Activated CD4-positive, alpha-beta T cell treated with anti-CD3 and anti-CD28 coated beads, Interleukin-2, amount 10 ng/mL, durations not matched to agents 7 days and 5 days (primary cell): Measurements from ENCODE around the gene ZNF30. TPM values are rescaled to one million over a fixed set of nuclear protein-coding genes. Genes with fewer than 3 reads are reported as not detected.
A peak's percentile ranks its signal among the peaks of the same experiment; 100 is the strongest.

Source experiments
- CTCF ChIA-PET: fragments of 350-600 bp; sonication (Branson Sonifier 250); formaldehyde crosslinking; loops from one replicate; lab custom pipeline; 2021; ENCODE audit warnings: antibody characterized with exemption; lab: Charles Lee
- POLR2A ChIA-PET: fragments of 350-600 bp; sonication (Branson Sonifier 250); formaldehyde crosslinking; loops from one replicate; lab custom pipeline; 2021; ENCODE audit warnings: antibody characterized with exemption; lab: Charles Lee
- DNase-seq: peaks from one replicate; pipeline ENCODE4 v3.0.0-alpha.2; 2020
- H3K27ac Mint-ChIP-seq: one replicate; pipeline ENCODE4 v1.8.0; 2021; ENCODE audit warnings: mild to moderate bottlenecking, moderate library complexity, mixed read lengths
- H3K27me3 Mint-ChIP-seq: one replicate; pipeline ENCODE4 v1.8.0; 2021; ENCODE audit warnings: mixed read lengths
- H3K36me3 Mint-ChIP-seq: one replicate; pipeline ENCODE4 v1.8.0; 2021; ENCODE audit warnings: low read depth, mixed read lengths
- H3K4me1 Mint-ChIP-seq: one replicate; pipeline ENCODE4 v1.8.0; 2021; ENCODE audit warnings: mixed read lengths
- H3K4me3 Mint-ChIP-seq: one replicate; pipeline ENCODE4 v1.8.0; 2021; ENCODE audit warnings: mild to moderate bottlenecking, moderate library complexity, mixed read lengths
- H3K9me3 Mint-ChIP-seq: one replicate; pipeline ENCODE4 v1.8.0; 2021; ENCODE audit warnings: mixed read lengths
- total RNA-seq, 2 experiments: library from RNA; stranded (reverse); gene quantifications; one replicate each; pipeline ENCODE4 v1.2.3, GENCODE V29; 2021

Gene ZNF30
- total RNA-seq, 2 experiments from 2014 or later = 4.0 to 4.8 TPM

- Mint-ChIP-seq H3K4me3 (peak overlapping the region; percentile 87), H3K4me1 (peaks cover 16% of the 10 kb centered on the region), H3K36me3 (peaks cover 19% of the 10 kb centered on the region), H3K27ac (no peak overlapping the region), H3K27me3 (peaks cover 11% of the 10 kb centered on the region), H3K9me3 (peaks cover 5% of the 10 kb centered on the region)
- no peak for DNase-seq
- CTCF ChIA-PET = interaction anchor here (1.2 kb wide), 1 partner anchor 35 kb away, joined by 3 read pairs; no protein-coding TSS in a partner anchor
- POLR2A ChIA-PET = no interaction called here
Observed at GRCh38 chr19:34926361-34926684, 380 bp upstream of the ZNF30 start.

- Mint-ChIP-seq H3K4me1 (peaks cover 5% of the 10 kb centered on the region), H3K36me3 (peaks cover 50% of the 10 kb centered on the region), H3K27me3 (no peaks in the 10 kb centered on the region), H3K9me3 (peaks cover 12% of the 10 kb centered on the region), H3K27ac (no peak overlapping the region), H3K4me3 (no peak overlapping the region)
- POLR2A ChIA-PET = no interaction called here
- CTCF ChIA-PET = interaction anchor here (0.6 kb wide), 1 partner anchor 1536 kb away, joined by 3 read pairs; no protein-coding TSS in a partner anchor
- DNase-seq = no peak
Observed at GRCh38 chr19:34932494-34932893, 5.8 kb downstream of the ZNF30 start.

GRCh38 chr19:34936184-34936583, 9.5 kb downstream of the ZNF30 start:
- POLR2A ChIA-PET = interaction anchor here (0.6 kb wide), 1 partner anchor 585 kb away, joined by 3 read pairs; no protein-coding TSS in a partner anchor
- H3K27ac Mint-ChIP-seq = no peak overlapping the region
- H3K36me3 Mint-ChIP-seq = peaks cover 51% of the 10 kb centered on the region
- CTCF ChIA-PET = interaction anchor here (1.2 kb wide), 1 partner anchor 26 kb away, joined by 3 read pairs; no protein-coding TSS in a partner anchor
- peaks cover 17% of the 10 kb centered on the region for H3K9me3 Mint-ChIP-seq
- no peaks in the 10 kb centered on the region for H3K27me3 Mint-ChIP-seq
- no peak for DNase-seq
- H3K4me3 Mint-ChIP-seq = no peak overlapping the region
- no peaks in the 10 kb centered on the region for H3K4me1 Mint-ChIP-seq

- Mint-ChIP-seq H3K27me3 (no peaks in the 10 kb centered on the region), H3K9me3 (peaks cover 40% of the 10 kb centered on the region), H3K27ac (no peak overlapping the region), H3K4me1 (no peaks in the 10 kb centered on the region), H3K4me3 (no peak overlapping the region), H3K36me3 (peaks cover 57% of the 10 kb centered on the region)
- DNase-seq = no peak
- ChIA-PET CTCF (interaction anchor here (0.5 kb wide), 1 partner anchor 113 kb away, joined by 3 read pairs; no protein-coding TSS in a partner anchor), POLR2A (no interaction called here)
Observed at GRCh38 chr19:34938886-34939285, 12.2 kb downstream of the ZNF30 start.

GRCh38 chr19:34943861-34944573, 17.3 kb downstream of the ZNF30 start:
- POLR2A ChIA-PET = no interaction called here
- Mint-ChIP-seq H3K36me3 (peaks cover 52% of the 10 kb centered on the region), H3K4me1 (no peaks in the 10 kb centered on the region), H3K9me3 (peaks cover 57% of the 10 kb centered on the region), H3K27ac (no peak overlapping the region), H3K4me3 (no peak overlapping the region), H3K27me3 (no peaks in the 10 kb centered on the region)
- no peak for DNase-seq
- CTCF ChIA-PET = no interaction called here

GRCh38 chr19:34953092-34953491, 26.4 kb downstream of the ZNF30 start:
- Mint-ChIP-seq H3K4me3 (no peak overlapping the region), H3K36me3 (peaks cover 77% of the 10 kb centered on the region), H3K27ac (no peak overlapping the region), H3K4me1 (no peaks in the 10 kb centered on the region), H3K9me3 (peaks cover 72% of the 10 kb centered on the region), H3K27me3 (no peaks in the 10 kb centered on the region)
- CTCF ChIA-PET = no interaction called here
- POLR2A ChIA-PET = no interaction called here
- no peak for DNase-seq

- peaks cover 24% of the 10 kb centered on the region for H3K4me1 Mint-ChIP-seq
- ChIA-PET CTCF (interaction anchor here (1.0 kb wide), 1 partner anchor 10 kb away, joined by 3 read pairs; no protein-coding TSS in a partner anchor), POLR2A (no interaction called here)
- H3K9me3 Mint-ChIP-seq = peaks cover 83% of the 10 kb centered on the region
- H3K4me3 Mint-ChIP-seq = no peak overlapping the region
- peaks cover 94% of the 10 kb centered on the region for H3K36me3 Mint-ChIP-seq
- H3K27ac Mint-ChIP-seq = peak overlapping the region; percentile 13
- no peaks in the 10 kb centered on the region for H3K27me3 Mint-ChIP-seq
- no peak for DNase-seq
Observed at GRCh38 chr19:34957830-34958751, 31.4 kb downstream of the ZNF30 start.

GRCh38 chr19:34959021-34959420, 32.3 kb downstream of the ZNF30 start:
- peaks cover 88% of the 10 kb centered on the region for H3K36me3 Mint-ChIP-seq
- CTCF ChIA-PET = no interaction called here
- POLR2A ChIA-PET = no interaction called here
- H3K4me3 Mint-ChIP-seq = no peak overlapping the region
- peaks cover 27% of the 10 kb centered on the region for H3K4me1 Mint-ChIP-seq
- H3K9me3 Mint-ChIP-seq = peaks cover 78% of the 10 kb centered on the region
- no peak for DNase-seq
- H3K27ac Mint-ChIP-seq = no peak overlapping the region
- H3K27me3 Mint-ChIP-seq = no peaks in the 10 kb centered on the region

- Mint-ChIP-seq H3K9me3 (peaks cover 76% of the 10 kb centered on the region), H3K27ac (peak overlapping the region; percentile 54), H3K36me3 (peaks cover 82% of the 10 kb centered on the region), H3K27me3 (no peaks in the 10 kb centered on the region), H3K4me3 (no peak overlapping the region), H3K4me1 (peaks cover 35% of the 10 kb centered on the region)
- no peak for DNase-seq
- POLR2A ChIA-PET = no interaction called here
- CTCF ChIA-PET = interaction anchor here (0.6 to 1.6 kb wide), 5 partner anchors 9 to 33 kb away, joined by 3 to 4 read pairs (median 3); partner anchors contain the start of gene ZNF30
Observed at GRCh38 chr19:34960103-34960805, 33.6 kb downstream of the ZNF30 start.

- ChIA-PET CTCF (interaction anchor here (1.3 to 1.6 kb wide), 3 partner anchors 11 to 34 kb away, joined by 3 read pairs; partner anchors contain the start of gene ZNF30), POLR2A (no interaction called here)
- no peak for DNase-seq
- H3K4me1 Mint-ChIP-seq = peaks cover 38% of the 10 kb centered on the region
- no peak overlapping the region for H3K27ac Mint-ChIP-seq
- peaks cover 80% of the 10 kb centered on the region for H3K36me3 Mint-ChIP-seq
- H3K27me3 Mint-ChIP-seq = no peaks in the 10 kb centered on the region
- peaks cover 76% of the 10 kb centered on the region for H3K9me3 Mint-ChIP-seq
- no peak overlapping the region for H3K4me3 Mint-ChIP-seq
Observed at GRCh38 chr19:34960940-34961679, 34.4 kb downstream of the ZNF30 start.

- H3K4me1 Mint-ChIP-seq = peaks cover 38% of the 10 kb centered on the region
- peak; percentile 63 for DNase-seq
- POLR2A ChIA-PET = no interaction called here
- H3K27me3 Mint-ChIP-seq = no peaks in the 10 kb centered on the region
- peak overlapping the region; percentile 94 for H3K27ac Mint-ChIP-seq
- peaks cover 72% of the 10 kb centered on the region for H3K36me3 Mint-ChIP-seq
- CTCF ChIA-PET = interaction anchor here (0.9 to 1.3 kb wide), 2 partner anchors 26 to 35 kb away, joined by 3 read pairs; partner anchors contain the start of gene ZNF30
- peaks cover 75% of the 10 kb centered on the region for H3K9me3 Mint-ChIP-seq
- H3K4me3 Mint-ChIP-seq = peak overlapping the region; percentile 98
Observed at GRCh38 chr19:34961775-34962686, 35.3 kb downstream of the ZNF30 start.
